H9 (cell line): Measurements from ENCODE around the gene CAPN2. TPM values are rescaled to one million over a fixed set of nuclear protein-coding genes. Genes with fewer than 3 reads are reported as not detected.
A peak's percentile ranks its signal among the peaks of the same experiment; 100 is the strongest.

ENCODE experiments used
- DNase-seq: peaks from one replicate; pipeline ENCODE4 v3.0.0-alpha.2; 2017
- H2AFZ ChIP-seq: one replicate; pipeline ENCODE4 v1.6.1; 2013; ENCODE audit warnings: mild to moderate bottlenecking, low read length, control low read depth, moderate library complexity
- H2AK5ac ChIP-seq: 2 replicates; pipeline ENCODE4 v1.6.1; 2013; ENCODE audit warnings: low read length, control low read depth, mixed read lengths; ENCODE audit not compliant: insufficient read length
- H2BK120ac ChIP-seq: one replicate; pipeline ENCODE4 v1.6.1; 2013; ENCODE audit warnings: low read depth, mild to moderate bottlenecking, low read length, control low read depth, inconsistent platforms; ENCODE audit not compliant: poor library complexity, severe bottlenecking
- H2BK12ac ChIP-seq: 2 replicates; pipeline ENCODE4 v1.6.1; 2013; ENCODE audit warnings: low read length, control low read depth, mixed read lengths, low read depth; ENCODE audit not compliant: insufficient read length
- H2BK15ac ChIP-seq: 2 replicates; pipeline ENCODE4 v1.6.1; 2013; ENCODE audit warnings: low read depth, low read length, control low read depth
- H2BK20ac ChIP-seq: one replicate; pipeline ENCODE4 v1.6.1; 2013; ENCODE audit warnings: low read depth, mild to moderate bottlenecking, low read length, control low read depth, inconsistent platforms; ENCODE audit not compliant: poor library complexity, severe bottlenecking
- H2BK5ac ChIP-seq: 2 replicates; pipeline ENCODE4 v1.6.1; 2013; ENCODE audit warnings: low read length, control low read depth, mixed read lengths; ENCODE audit not compliant: insufficient read length
- H3K14ac ChIP-seq: 2 replicates; pipeline ENCODE4 v1.6.1; 2013; ENCODE audit warnings: low read length, control low read depth; ENCODE audit not compliant: insufficient read depth
- H3K18ac ChIP-seq: 2 replicates; pipeline ENCODE4 v1.6.1; 2013; ENCODE audit warnings: low read depth, mild to moderate bottlenecking, mixed read lengths, low read length, control low read depth; ENCODE audit not compliant: insufficient read length
- H3K23ac ChIP-seq: 2 replicates; pipeline ENCODE4 v1.6.1; 2013; ENCODE audit warnings: low read length, control low read depth, mixed read lengths, low read depth; ENCODE audit not compliant: insufficient read length
- H3K23me2 ChIP-seq: 2 replicates; pipeline ENCODE4 v1.6.1; 2013; ENCODE audit warnings: low read depth, mild to moderate bottlenecking, mixed read lengths, low read length, control low read depth; ENCODE audit not compliant: insufficient read length, poor library complexity, severe bottlenecking
- H3K27ac ChIP-seq: 2 replicates; pipeline ENCODE4 v1.5.1; 2013; ENCODE audit warnings: low read length, control low read depth, mixed read lengths, low read depth; ENCODE audit not compliant: insufficient read length
- H3K27me3 ChIP-seq: 2 replicates; pipeline ENCODE4 v1.6.1; 2013; ENCODE audit warnings: low read length, control low read depth, inconsistent platforms; ENCODE audit not compliant: insufficient read depth
- H3K4ac ChIP-seq: 2 replicates; pipeline ENCODE4 v1.6.1; 2013; ENCODE audit warnings: low read depth, mild to moderate bottlenecking, control low read depth, inconsistent platforms, low read length, moderate library complexity
- H3K4me1 ChIP-seq: 2 replicates; pipeline ENCODE4 v1.6.1; 2013; ENCODE audit warnings: low read length, control low read depth, inconsistent platforms; ENCODE audit not compliant: insufficient read depth
- H3K4me2 ChIP-seq: 2 replicates; pipeline ENCODE4 v1.6.1; 2013; ENCODE audit warnings: low read length, control low read depth, mixed read lengths; ENCODE audit not compliant: insufficient read length, insufficient read depth
- H3K56ac ChIP-seq: 2 replicates; pipeline ENCODE4 v1.6.1; 2013; ENCODE audit warnings: low read depth, mild to moderate bottlenecking, mixed read lengths, low read length, control low read depth; ENCODE audit not compliant: insufficient read length
- H3K79me1 ChIP-seq: 2 replicates; pipeline ENCODE4 v1.6.1; 2013; ENCODE audit warnings: low read depth, mild to moderate bottlenecking, moderate library complexity, low read length, control low read depth, inconsistent platforms; ENCODE audit not compliant: insufficient read depth, poor library complexity, severe bottlenecking
- H3K79me2 ChIP-seq: 2 replicates; pipeline ENCODE4 v1.6.1; 2013; ENCODE audit warnings: low read length, control low read depth, inconsistent platforms; ENCODE audit not compliant: insufficient read depth
- H3K9ac ChIP-seq: 2 replicates; pipeline ENCODE4 v1.6.1; 2013; ENCODE audit warnings: low read length, control low read depth, mixed read lengths; ENCODE audit not compliant: insufficient read length; ENCODE audit errors: extremely low read depth
- H3K9me3 ChIP-seq: one replicate; pipeline ENCODE4 v1.6.1; 2013; ENCODE audit warnings: low read depth, low read length, inconsistent platforms; ENCODE audit not compliant: control insufficient read depth
- H3T11ph ChIP-seq: one replicate; pipeline ENCODE4 v1.6.1; 2013; ENCODE audit warnings: mild to moderate bottlenecking, low read length, control low read depth, inconsistent platforms
- H4K20me1 ChIP-seq: one replicate; pipeline ENCODE4 v1.6.1; 2013; ENCODE audit not compliant: control insufficient read depth, insufficient read length, insufficient read depth
- H4K5ac ChIP-seq: 2 replicates; pipeline ENCODE4 v1.6.1; 2013; ENCODE audit warnings: low read depth, mild to moderate bottlenecking, mixed read lengths, low read length, control low read depth; ENCODE audit not compliant: insufficient read length
- H4K8ac ChIP-seq: replicated peaks from 2 replicates; pipeline ENCODE4 v1.6.1; 2013; ENCODE audit warnings: low read length, control low read depth, mixed read lengths, low read depth; ENCODE audit not compliant: insufficient read length
- H4K91ac ChIP-seq: 2 replicates; pipeline ENCODE4 v1.6.1; 2013; ENCODE audit warnings: low read depth, mild to moderate bottlenecking, moderate library complexity, mixed read lengths, low read length, control low read depth; ENCODE audit not compliant: insufficient read length
- H3K27ac Mint-ChIP-seq, 3 experiments: 2 replicates in 2 of 3; 3 replicates in 1 of 3; pipeline ENCODE4 v1.8.0; 2020 to 2021; ENCODE audit warnings: mixed read lengths in 3 of 3, mild to moderate bottlenecking in 1 of 3, moderate library complexity in 1 of 3
- H3K27me3 Mint-ChIP-seq: 2 replicates; pipeline ENCODE4 v1.8.0; 2021; ENCODE audit warnings: low read depth, mild to moderate bottlenecking, moderate library complexity, mixed read lengths
- H3K36me3 Mint-ChIP-seq, 3 experiments: 2 replicates in 2 of 3; 3 replicates in 1 of 3; pipeline ENCODE4 v1.8.0; 2020 to 2021; ENCODE audit warnings: low read depth in 3 of 3, mixed read lengths in 3 of 3; ENCODE audit not compliant: insufficient read depth in 1 of 3
- H3K4me1 Mint-ChIP-seq, 2 experiments: 2 replicates each; pipeline ENCODE4 v1.8.0; 2020; ENCODE audit warnings: mixed read lengths in 2 of 2
- H3K4me3 Mint-ChIP-seq, 2 experiments: 2 replicates in 1 of 2; 3 replicates in 1 of 2; pipeline ENCODE4 v1.8.0; 2020 to 2021; ENCODE audit warnings: mild to moderate bottlenecking in 2 of 2, mixed read lengths in 2 of 2, moderate library complexity in 1 of 2
- H3K9me3 Mint-ChIP-seq, 2 experiments: 2 replicates in 1 of 2; 3 replicates in 1 of 2; pipeline ENCODE4 v1.8.0; 2020; ENCODE audit warnings: mild to moderate bottlenecking in 2 of 2, mixed read lengths in 2 of 2, moderate library complexity in 1 of 2
- CTCF ChIP-seq: fragments of 200-600 bp; sonication (generic); conservative IDR thresholded peaks from 3 replicates; pipeline ENCODE4 v1.8.0; 2021; ENCODE audit warnings: antibody characterized with exemption, mild to moderate bottlenecking
- whole genome bisulfite sequencing: extraction: QIAGEN DNeasy Blood & Tissue Kit; methylation state at CpG from one replicate; pipeline ENCODE4 v1.1.7; 2013; ENCODE audit warnings: missing lambda C conversion rate, low lambda C conversion rate, mixed read lengths; ENCODE audit not compliant: insufficient read length; ENCODE audit errors: extremely low coverage; 5-methylcytosine and 5-hydroxymethylcytosine counted together
- total RNA-seq: library from RNA; stranded (reverse); gene quantifications from 2 replicates; pipeline ENCODE4 v1.2.1, GENCODE V29; 2021

The CAPN2 gene
- total RNA-seq, 1 experiment from 2014 or later = 32.2 TPM

GRCh38 chr1:223726380-223727001, 14.2 kb downstream of the CAPN2 start:
- peak; percentile 89 for DNase-seq
- Histone ChIP-seq H3K23me2 (no peaks in the 10 kb centered on the region), H2AK5ac (no peak overlapping the region), H4K5ac (no peak overlapping the region), H3K56ac (no peak overlapping the region), H4K91ac (no peak overlapping the region), H3K27ac (no peak overlapping the region), H2BK5ac (no peak overlapping the region), H3K4me1 (peaks cover 8% of the 10 kb centered on the region), H3K9ac (no peak overlapping the region), H3K79me1 (no peaks in the 10 kb centered on the region), H2AFZ (no peak overlapping the region), H3K79me2 (no peaks in the 10 kb centered on the region), H3K18ac (peak overlapping the region; percentile 9), H2BK15ac (no peak overlapping the region), H4K20me1 (no peaks in the 10 kb centered on the region), H4K8ac (no peak overlapping the region), H3K4me2 (no peak overlapping the region), H2BK120ac (no peak overlapping the region), H3T11ph (no peak overlapping the region), H3K4ac (no peak overlapping the region), H3K9me3 (no peaks in the 10 kb centered on the region), H2BK20ac (no peak overlapping the region), H3K23ac (no peak overlapping the region), H2BK12ac (no peak overlapping the region), H3K27me3 (peaks cover 26% of the 10 kb centered on the region; the same call in 1 of the 2 replicates), H3K14ac (no peak overlapping the region)
- no CpG with 5 or more reads among the region's 9 CpGs for WGBS
- Mint-ChIP-seq H3K9me3 (no peaks in the 10 kb centered on the region; a peak in 3 of 5 replicates), H3K27ac (peak overlapping the region; percentile 21 to 86 (median 86); a peak in 5 of 7 replicates), H3K4me1 (peaks cover 39 to 40% of the 10 kb centered on the region in 2 experiments), H3K27me3 (peaks cover 65% of the 10 kb centered on the region), H3K36me3 (peaks cover 13 to 25% (median 14%) of the 10 kb centered on the region in 3 experiments), H3K4me3 (peak overlapping the region; percentile 32 to 39; a peak in 3 of 5 replicates)
- no peak for TF ChIP-seq CTCF
